ENCODE data around the gene MACO1. TPM values are rescaled to one million over a fixed set of nuclear protein-coding genes. Genes with fewer than 3 reads are reported as not detected.

The MACO1 gene
- total RNA-seq, 1 experiment from 2014 or later, result 22.9 TPM

- no peak for TF ChIP-seq CTCF (conservative IDR thresholded peaks at IDR 0.05; ENCODE audit: low read depth, low read length)
- TF ChIP-seq EZH2 (IDR thresholded peaks at IDR 0.05; ENCODE audit: borderline replicate concordance, low read depth, low read length, poor library complexity, severe bottlenecking), result no peak
- H3K27ac ChIP-seq (ENCODE audit: low read depth, low read length, poor library complexity, severe bottlenecking), result no peak overlapping the region
- no peak overlapping the region for H3K4me3 ChIP-seq (ENCODE audit: low read depth, low read length, poor library complexity, severe bottlenecking)
- intact Hi-C loops (cut with micrococcal nuclease; ENCODE audit: unreplicated experiment), result no loop called here
- H3K27me3 ChIP-seq (replicated peaks; ENCODE audit: insufficient read depth, low read depth, low read length, poor library complexity), result no peaks in the 10 kb centered on the region
- no TSS peak for BruUV-seq (replicated peaks)
- no peak for DNase-seq (ENCODE audit: low spot score)
- no peaks in the 10 kb centered on the region for H3K36me3 ChIP-seq (ENCODE audit: insufficient read depth, low read length, poor library complexity, severe bottlenecking)
- H3K4me1 ChIP-seq (ENCODE audit: insufficient read depth, low read length, poor library complexity, severe bottlenecking), result no peaks in the 10 kb centered on the region
- H3K9me3 ChIP-seq (ENCODE audit: low read depth, low read length, poor library complexity, severe bottlenecking), result no peaks in the 10 kb centered on the region
- ChIA-PET POLR2A (ENCODE audit: low non-redundant PET) (no interaction called here), CTCF (no interaction called here)
These were observed 103.7 kb downstream of the MACO1 start for GRCh38 chr1:25534410-25534788.

GRCh38 chr1:25536124-25536523, 105.4 kb downstream of the MACO1 start:
- Histone ChIP-seq H3K4me3 (ENCODE audit: low read depth, low read length, poor library complexity, severe bottlenecking) (no peak overlapping the region), H3K9me3 (ENCODE audit: low read depth, low read length, poor library complexity, severe bottlenecking) (no peaks in the 10 kb centered on the region), H3K27ac (ENCODE audit: low read depth, low read length, poor library complexity, severe bottlenecking) (no peak overlapping the region), H3K4me1 (ENCODE audit: insufficient read depth, low read length, poor library complexity, severe bottlenecking) (no peaks in the 10 kb centered on the region), H3K36me3 (ENCODE audit: insufficient read depth, low read length, poor library complexity, severe bottlenecking) (no peaks in the 10 kb centered on the region), H3K27me3 (replicated peaks; ENCODE audit: insufficient read depth, low read depth, low read length, poor library complexity) (no peaks in the 10 kb centered on the region)
- ChIA-PET POLR2A (ENCODE audit: low non-redundant PET) (no interaction called here), CTCF (no interaction called here)
- intact Hi-C loops (cut with micrococcal nuclease; ENCODE audit: unreplicated experiment), result no loop called here
- no TSS peak for BruUV-seq (replicated peaks)
- no peak for DNase-seq (ENCODE audit: low spot score)
- TF ChIP-seq CTCF (conservative IDR thresholded peaks at IDR 0.05; ENCODE audit: low read depth, low read length), result no peak
- no peak for TF ChIP-seq EZH2 (IDR thresholded peaks at IDR 0.05; ENCODE audit: borderline replicate concordance, low read depth, low read length, poor library complexity, severe bottlenecking)

DNA sequence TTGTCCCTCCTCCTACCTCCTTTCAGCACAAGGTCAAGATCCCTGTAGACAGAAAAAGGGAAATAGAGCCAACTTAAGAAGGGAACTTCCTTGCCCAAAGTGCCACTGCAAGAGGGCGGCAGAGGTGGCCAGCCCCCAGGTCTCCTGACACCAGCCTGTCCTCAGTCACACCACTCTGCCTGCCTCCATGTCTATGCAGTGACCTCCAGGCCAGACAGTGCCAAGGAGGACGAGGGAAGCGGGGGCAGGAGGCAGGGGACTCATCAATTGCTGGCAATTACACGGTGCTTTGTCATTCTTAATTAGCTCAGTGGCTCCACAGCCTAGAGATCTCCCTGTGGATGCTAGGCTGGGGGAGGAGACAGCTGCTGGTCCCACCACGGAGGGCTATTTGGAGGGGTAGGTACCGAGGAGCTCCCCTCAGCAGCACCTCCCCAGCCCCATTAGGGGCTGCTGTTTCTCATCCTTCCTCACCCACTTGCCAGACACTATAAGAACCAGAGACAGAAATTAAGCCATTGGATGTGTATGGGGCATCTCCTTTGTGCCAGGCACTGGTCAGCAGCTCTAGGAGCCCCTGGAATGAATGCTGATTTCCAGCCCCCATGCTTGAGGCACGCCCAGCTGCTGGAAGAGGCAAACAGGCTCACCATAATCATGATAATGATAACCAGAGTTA, 106.6 kb downstream of the MACO1 start:
- no peaks in the 10 kb centered on the region for H3K36me3 ChIP-seq (ENCODE audit: insufficient read depth, low read length, poor library complexity, severe bottlenecking)
- H3K4me3 ChIP-seq (ENCODE audit: low read depth, low read length, poor library complexity, severe bottlenecking), result no peak overlapping the region
- POLR2A ChIA-PET (ENCODE audit: low non-redundant PET), result no interaction called here
- H3K9me3 ChIP-seq (ENCODE audit: low read depth, low read length, poor library complexity, severe bottlenecking), result no peaks in the 10 kb centered on the region
- CTCF ChIA-PET, result no interaction called here
- H3K4me1 ChIP-seq (ENCODE audit: insufficient read depth, low read length, poor library complexity, severe bottlenecking), result no peaks in the 10 kb centered on the region
- DNase-seq (ENCODE audit: low spot score), result no peak
- intact Hi-C loops (cut with micrococcal nuclease; ENCODE audit: unreplicated experiment), result no loop called here
- no peaks in the 10 kb centered on the region for H3K27me3 ChIP-seq (replicated peaks; ENCODE audit: insufficient read depth, low read depth, low read length, poor library complexity)
- H3K27ac ChIP-seq (ENCODE audit: low read depth, low read length, poor library complexity, severe bottlenecking), result no peak overlapping the region
- no TSS peak for BruUV-seq (replicated peaks)
- no peak for TF ChIP-seq CTCF (conservative IDR thresholded peaks at IDR 0.05; ENCODE audit: low read depth, low read length)
- TF ChIP-seq EZH2 (IDR thresholded peaks at IDR 0.05; ENCODE audit: borderline replicate concordance, low read depth, low read length, poor library complexity, severe bottlenecking), result no peak
